WTC11 (cell line): ENCODE data around the gene EXOC6. TPM values are rescaled to one million over a fixed set of nuclear protein-coding genes. Genes with fewer than 3 reads are reported as not detected.

Experiments used
- ATAC-seq: fragments of 200-7000 bp; cut with Tn5 transposase; 2 replicates; pipeline ENCODE4 v1.10.0; 2021; ENCODE audit warnings: mild to moderate bottlenecking, moderate library complexity
- CTCF ChIA-PET: fragments of 300-600 bp; sonication (Branson Sonifier 250); formaldehyde crosslinking; loops from one replicate; lab custom pipeline; 2021; ENCODE audit warnings: antibody characterized with exemption; lab: Charles Lee
- POLR2A ChIA-PET: fragments of 350-600 bp; sonication (Branson Sonifier 250); formaldehyde crosslinking; loops from one replicate; lab custom pipeline; 2021; ENCODE audit warnings: antibody characterized with exemption; lab: Charles Lee
- DNase-seq: peaks from one replicate; pipeline ENCODE4 v3.0.0; 2021; ENCODE audit warnings: low spot score
- H3K27ac Mint-ChIP-seq: 2 replicates; pipeline ENCODE4 v1.8.0; 2021; ENCODE audit warnings: mixed read lengths
- H3K27me3 Mint-ChIP-seq: 2 replicates; pipeline ENCODE4 v1.8.0; 2021; ENCODE audit warnings: low read depth, mild to moderate bottlenecking, moderate library complexity, mixed read lengths
- H3K36me3 Mint-ChIP-seq: 2 replicates; pipeline ENCODE4 v1.8.0; 2021; ENCODE audit warnings: mixed read lengths
- H3K4me1 Mint-ChIP-seq: 2 replicates; pipeline ENCODE4 v1.8.0; 2022; ENCODE audit warnings: mixed read lengths
- H3K4me3 Mint-ChIP-seq: 2 replicates; pipeline ENCODE4 v1.8.0; 2021; ENCODE audit warnings: mild to moderate bottlenecking, moderate library complexity, mixed read lengths
- H3K9me3 Mint-ChIP-seq: 2 replicates; pipeline ENCODE4 v1.8.0; 2021; ENCODE audit warnings: mixed read lengths
- CREB1 ChIP-seq: sonication (generic); formaldehyde crosslinking; IDR thresholded peaks from 2 replicates; pipeline ENCODE4 v1.8.0; 2023; ENCODE audit warnings: mild to moderate bottlenecking, missing genetic modification reagents
- CREM ChIP-seq: sonication (generic); formaldehyde crosslinking; IDR thresholded peaks from 2 replicates; pipeline ENCODE4 v1.8.1; 2022; ENCODE audit warnings: mild to moderate bottlenecking, missing genetic modification reagents, moderate library complexity
- E2F4 ChIP-seq: sonication (generic); formaldehyde crosslinking; IDR thresholded peaks from 2 replicates; pipeline ENCODE4 v1.8.1; 2022; ENCODE audit warnings: low read depth, mild to moderate bottlenecking, moderate library complexity, missing genetic modification reagents, borderline replicate concordance
- ELF4 ChIP-seq: sonication (generic); formaldehyde crosslinking; IDR thresholded peaks from 2 replicates; pipeline ENCODE4 v1.8.1; 2022; ENCODE audit warnings: low read depth, mild to moderate bottlenecking, moderate library complexity, missing genetic modification reagents
- EMX1 ChIP-seq: fragments of 250-450 bp; sonication (Bioruptor Pico); IDR thresholded peaks from 2 replicates; pipeline ENCODE4 v1.8.0; 2021; ENCODE audit warnings: mild to moderate bottlenecking
- ERG ChIP-seq: fragments of 250-450 bp; sonication (Bioruptor Pico); IDR thresholded peaks from 2 replicates; pipeline ENCODE4 v1.8.0; 2021; ENCODE audit warnings: mild to moderate bottlenecking
- GABPB1 ChIP-seq: sonication (generic); formaldehyde crosslinking; IDR thresholded peaks from 2 replicates; pipeline ENCODE4 v1.8.1; 2023; ENCODE audit warnings: mild to moderate bottlenecking, missing genetic modification reagents
- HMGXB4 ChIP-seq: sonication (generic); formaldehyde crosslinking; IDR thresholded peaks from 2 replicates; pipeline ENCODE4 v1.8.1; 2023; ENCODE audit warnings: mild to moderate bottlenecking, moderate library complexity, missing genetic modification reagents
- IRF2 ChIP-seq: sonication (generic); formaldehyde crosslinking; IDR thresholded peaks from 2 replicates; pipeline ENCODE4 v1.8.0; 2022; ENCODE audit warnings: low read depth, missing genetic modification reagents, borderline replicate concordance
- KAT7 ChIP-seq: sonication (generic); formaldehyde crosslinking; IDR thresholded peaks from 2 replicates; pipeline ENCODE4 v1.8.1; 2023; ENCODE audit warnings: missing genetic modification reagents, mild to moderate bottlenecking, borderline replicate concordance
- MLX ChIP-seq: sonication (generic); formaldehyde crosslinking; IDR thresholded peaks from 2 replicates; pipeline ENCODE4 v1.8.1; 2023; ENCODE audit warnings: mild to moderate bottlenecking, missing genetic modification reagents, moderate library complexity
- NFE2L1 ChIP-seq: sonication (generic); formaldehyde crosslinking; IDR thresholded peaks from 2 replicates; pipeline ENCODE4 v1.8.1; 2023; ENCODE audit warnings: missing genetic modification reagents
- NR2C2 ChIP-seq: sonication (generic); formaldehyde crosslinking; IDR thresholded peaks from 2 replicates; pipeline ENCODE4 v1.8.0; 2022; ENCODE audit warnings: mild to moderate bottlenecking, missing genetic modification reagents
- OVOL2 ChIP-seq: fragments of 250-450 bp; sonication (Bioruptor Pico); IDR thresholded peaks from 2 replicates; pipeline ENCODE4 v1.9.0; 2021; ENCODE audit warnings: mild to moderate bottlenecking, borderline replicate concordance
- RORB ChIP-seq: fragments of 250-450 bp; sonication (Bioruptor Pico); IDR thresholded peaks from 2 replicates; pipeline ENCODE4 v1.9.0; 2021; ENCODE audit warnings: mild to moderate bottlenecking
- SOX15 ChIP-seq: fragments of 250-450 bp; sonication (Bioruptor Pico); IDR thresholded peaks from 2 replicates; pipeline ENCODE4 v1.9.0; 2021; ENCODE audit warnings: mild to moderate bottlenecking
- STAT6 ChIP-seq: sonication (generic); formaldehyde crosslinking; conservative IDR thresholded peaks from 2 replicates; pipeline ENCODE4 v1.8.1; 2023; ENCODE audit warnings: mild to moderate bottlenecking, low read depth, missing genetic modification reagents, moderate library complexity
- TEAD4 ChIP-seq: sonication (generic); formaldehyde crosslinking; IDR thresholded peaks from 2 replicates; pipeline ENCODE4 v1.8.0; 2022; ENCODE audit warnings: mild to moderate bottlenecking, missing genetic modification reagents
- ZBTB43 ChIP-seq: sonication (generic); formaldehyde crosslinking; IDR thresholded peaks from 2 replicates; pipeline ENCODE4 v1.8.1; 2023; ENCODE audit warnings: mild to moderate bottlenecking, missing genetic modification reagents
- ZMAT4 ChIP-seq: fragments of 250-450 bp; sonication (Bioruptor Pico); IDR thresholded peaks from 2 replicates; pipeline ENCODE4 v1.9.0; 2021; ENCODE audit warnings: mild to moderate bottlenecking
- ZNF219 ChIP-seq: sonication (generic); formaldehyde crosslinking; IDR thresholded peaks from 2 replicates; pipeline ENCODE4 v1.8.0; 2023; ENCODE audit warnings: missing genetic modification reagents, mild to moderate bottlenecking, borderline replicate concordance
- ZNF425 ChIP-seq: fragments of 250-450 bp; sonication (Bioruptor Pico); conservative IDR thresholded peaks from 2 replicates; pipeline ENCODE4 v1.9.0; 2021; ENCODE audit warnings: mild to moderate bottlenecking
- total RNA-seq: library from RNA; stranded (reverse); gene quantifications from 3 replicates; pipeline ENCODE4 v1.2.3, GENCODE V29; 2021

EXOC6 gene
- total RNA-seq, 1 experiment from 2014 or later, result 5.0 TPM

GRCh38 chr10:92931597-92931996 is 83.3 kb downstream of the EXOC6 start (continued):
- TF ChIP-seq ZNF425 (CRISPR knock-in tag), result no peak

- ChIA-PET CTCF (no interaction called here), POLR2A (interaction anchor here (0.5 kb wide), 1 partner anchor 633 kb away, joined by 3 read pairs; no protein-coding TSS in a partner anchor)
- no peak for DNase-seq
- H3K27me3 Mint-ChIP-seq, result no peaks in the 10 kb centered on the region
- H3K36me3 Mint-ChIP-seq, result no peaks in the 10 kb centered on the region
- no peaks in the 10 kb centered on the region for H3K9me3 Mint-ChIP-seq
- no peak overlapping the region for H3K4me3 Mint-ChIP-seq
- H3K27ac Mint-ChIP-seq, result no peak overlapping the region
- no peaks in the 10 kb centered on the region for H3K4me1 Mint-ChIP-seq
- no peak for TF ChIP-seq ZNF219
- TF ChIP-seq RORB (CRISPR knock-in tag), result no peak
- no peak for TF ChIP-seq NFE2L1 (CRISPR knock-in tag)
- TF ChIP-seq HMGXB4 (CRISPR knock-in tag), result no peak
- TF ChIP-seq KAT7 (CRISPR knock-in tag), result no peak
- no peak for TF ChIP-seq IRF2 (CRISPR knock-in tag)
- TF ChIP-seq CREM (CRISPR knock-in tag), result no peak
- TF ChIP-seq STAT6 (CRISPR knock-in tag), result no peak
- no peak for TF ChIP-seq ELF4
- no peak for TF ChIP-seq NR2C2 (CRISPR knock-in tag)
- TF ChIP-seq E2F4 (CRISPR knock-in tag), result no peak
- TF ChIP-seq GABPB1 (CRISPR knock-in tag), result no peak
- TF ChIP-seq ZBTB43 (CRISPR knock-in tag), result no peak
- ATAC-seq, result no peak
Observed at GRCh38 chr10:92937876-92938275, 89.6 kb downstream of the EXOC6 start.

GRCh38 chr10:92938841-92939240 is 90.5 kb downstream of the EXOC6 start:
- DNase-seq, result no peak
- ChIA-PET CTCF (no interaction called here), POLR2A (no interaction called here)
- Mint-ChIP-seq H3K27ac (no peak overlapping the region), H3K4me1 (no peaks in the 10 kb centered on the region), H3K4me3 (no peak overlapping the region), H3K9me3 (no peaks in the 10 kb centered on the region), H3K27me3 (no peaks in the 10 kb centered on the region), H3K36me3 (no peaks in the 10 kb centered on the region)
- ATAC-seq, result no peak
- TF ChIP-seq OVOL2 (CRISPR knock-in tag), result no peak
- no peak for TF ChIP-seq EMX1 (CRISPR knock-in tag)
- TF ChIP-seq ERG (CRISPR knock-in tag), result no peak
- TF ChIP-seq CREB1 (CRISPR knock-in tag), result no peak
- TF ChIP-seq TEAD4 (CRISPR knock-in tag), result no peak
- no peak for TF ChIP-seq ZMAT4 (CRISPR knock-in tag)
- TF ChIP-seq RORB (CRISPR knock-in tag), result no peak
- TF ChIP-seq SOX15, result no peak
- no peak for TF ChIP-seq MLX
- TF ChIP-seq KAT7 (CRISPR knock-in tag), result no peak
